ENCODE results near the gene DDX54.

DNA sequence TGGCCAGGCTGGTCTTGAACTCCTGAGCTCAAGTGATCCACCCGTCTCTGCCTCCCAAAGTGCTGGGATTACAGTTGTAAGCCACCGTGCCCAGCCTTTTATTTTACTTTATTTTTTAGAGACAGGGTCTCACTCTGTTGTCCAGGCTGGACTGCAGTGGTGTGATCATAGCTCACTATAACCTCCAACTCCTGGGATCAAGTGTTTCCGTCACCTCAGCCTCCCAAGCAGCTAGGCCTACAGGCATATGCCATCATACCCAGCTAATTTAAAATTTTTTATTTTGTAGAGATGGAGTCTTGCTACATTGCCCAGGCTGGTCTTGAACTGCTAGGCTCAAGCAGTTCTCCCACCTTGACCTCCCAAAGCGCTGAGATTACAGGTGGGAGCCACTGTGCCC lies 39.7 kb upstream of the DDX54 start:
- TF ChIP-seq POLR2AphosphoS5 (IDR thresholded peaks at IDR 0.05) (no peak), POLR2A (IDR thresholded peaks at IDR 0.05; ENCODE audit: low read depth) (no peak)
- TF ChIP-seq, protein P1, sequence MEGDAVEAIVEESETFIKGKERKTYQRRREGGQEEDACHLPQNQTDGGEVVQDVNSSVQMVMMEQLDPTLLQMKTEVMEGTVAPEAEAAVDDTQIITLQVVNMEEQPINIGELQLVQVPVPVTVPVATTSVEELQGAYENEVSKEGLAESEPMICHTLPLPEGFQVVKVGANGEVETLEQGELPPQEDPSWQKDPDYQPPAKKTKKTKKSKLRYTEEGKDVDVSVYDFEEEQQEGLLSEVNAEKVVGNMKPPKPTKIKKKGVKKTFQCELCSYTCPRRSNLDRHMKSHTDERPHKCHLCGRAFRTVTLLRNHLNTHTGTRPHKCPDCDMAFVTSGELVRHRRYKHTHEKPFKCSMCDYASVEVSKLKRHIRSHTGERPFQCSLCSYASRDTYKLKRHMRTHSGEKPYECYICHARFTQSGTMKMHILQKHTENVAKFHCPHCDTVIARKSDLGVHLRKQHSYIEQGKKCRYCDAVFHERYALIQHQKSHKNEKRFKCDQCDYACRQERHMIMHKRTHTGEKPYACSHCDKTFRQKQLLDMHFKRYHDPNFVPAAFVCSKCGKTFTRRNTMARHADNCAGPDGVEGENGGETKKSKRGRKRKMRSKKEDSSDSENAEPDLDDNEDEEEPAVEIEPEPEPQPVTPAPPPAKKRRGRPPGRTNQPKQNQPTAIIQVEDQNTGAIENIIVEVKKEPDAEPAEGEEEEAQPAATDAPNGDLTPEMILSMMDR (IDR thresholded peaks at IDR 0.05), result no peak
